ENCODE measurements around the gene LTBP4.

The LTBP4 gene

GRCh38 chr19:40576151-40576584 lies 25.0 kb upstream of the LTBP4 start:
- H3K36me3 ChIP-seq (ENCODE audit: control insufficient read depth, insufficient read depth, low read length) = peaks cover 13% of the 10 kb centered on the region
- H3K27ac ChIP-seq (ENCODE audit: insufficient read depth, low read length, poor library complexity, severe bottlenecking) = peak overlapping the region; percentile 78
- peaks cover 24% of the 10 kb centered on the region for H3K4me1 ChIP-seq (ENCODE audit: control insufficient read depth, insufficient read depth, low read length, poor library complexity, severe bottlenecking)
- peak in 1 of 3 donors; percentile 25 for DNase-seq
- H3K9me3 ChIP-seq (ENCODE audit: control insufficient read depth, low read length) = no peaks in the 10 kb centered on the region
- no peaks in the 10 kb centered on the region for H3K27me3 ChIP-seq (replicated peaks; ENCODE audit: control insufficient read depth, insufficient read depth, low read length, poor library complexity, severe bottlenecking)
- peak overlapping the region; percentile 89 for H3K4me3 ChIP-seq (ENCODE audit: insufficient read depth, low read depth, low read length, poor library complexity, severe bottlenecking)

- DNase-seq = peak; percentile 84 to 91 (median 90)
- Histone ChIP-seq H3K9me3 (ENCODE audit: control insufficient read depth, low read length) (no peaks in the 10 kb centered on the region), H3K27me3 (replicated peaks; ENCODE audit: control insufficient read depth, insufficient read depth, low read length, poor library complexity, severe bottlenecking) (no peaks in the 10 kb centered on the region), H3K4me3 (ENCODE audit: insufficient read depth, low read depth, low read length, poor library complexity, severe bottlenecking) (peak within 1 kb of the TSS; percentile 89), H3K36me3 (ENCODE audit: control insufficient read depth, insufficient read depth, low read length) (peaks cover 20% of the 10 kb centered on the region), H3K4me1 (ENCODE audit: control insufficient read depth, insufficient read depth, low read length, poor library complexity, severe bottlenecking) (peaks cover 24% of the 10 kb centered on the region), H3K27ac (ENCODE audit: insufficient read depth, low read length, poor library complexity, severe bottlenecking) (peak within 1 kb of the TSS; percentile 78)
These were observed 24.4 kb upstream of the LTBP4 start, which contains the start of gene SHKBP1 for GRCh38 chr19:40576585-40577451. SHKBP1 (plus strand) TSS chr19:40576873; CDS start chr19:40576900, 27 bp downstream.

- Histone ChIP-seq H3K4me1 (ENCODE audit: control insufficient read depth, insufficient read depth, low read length, poor library complexity, severe bottlenecking) (peaks cover 24% of the 10 kb centered on the region), H3K9me3 (ENCODE audit: control insufficient read depth, low read length) (no peaks in the 10 kb centered on the region), H3K27me3 (replicated peaks; ENCODE audit: control insufficient read depth, insufficient read depth, low read length, poor library complexity, severe bottlenecking) (no peaks in the 10 kb centered on the region), H3K36me3 (ENCODE audit: control insufficient read depth, insufficient read depth, low read length) (peaks cover 35% of the 10 kb centered on the region), H3K4me3 (ENCODE audit: insufficient read depth, low read depth, low read length, poor library complexity, severe bottlenecking) (no peak overlapping the region), H3K27ac (ENCODE audit: insufficient read depth, low read length, poor library complexity, severe bottlenecking) (no peak overlapping the region)
- no peak for DNase-seq
These were observed 22.7 kb upstream of the LTBP4 start for GRCh38 chr19:40578442-40578908.

- no peaks in the 10 kb centered on the region for H3K27me3 ChIP-seq (replicated peaks; ENCODE audit: control insufficient read depth, insufficient read depth, low read length, poor library complexity, severe bottlenecking)
- peaks cover 35% of the 10 kb centered on the region for H3K36me3 ChIP-seq (ENCODE audit: control insufficient read depth, insufficient read depth, low read length)
- DNase-seq = no peak
- H3K4me1 ChIP-seq (ENCODE audit: control insufficient read depth, insufficient read depth, low read length, poor library complexity, severe bottlenecking) = peaks cover 24% of the 10 kb centered on the region
- no peak overlapping the region for H3K27ac ChIP-seq (ENCODE audit: insufficient read depth, low read length, poor library complexity, severe bottlenecking)
- no peaks in the 10 kb centered on the region for H3K9me3 ChIP-seq (ENCODE audit: control insufficient read depth, low read length)
- no peak overlapping the region for H3K4me3 ChIP-seq (ENCODE audit: insufficient read depth, low read depth, low read length, poor library complexity, severe bottlenecking)
These were observed 20.6 kb upstream of the LTBP4 start for GRCh38 chr19:40580619-40581018.

GRCh38 chr19:40581531-40581930 lies 19.6 kb upstream of the LTBP4 start:
- H3K4me1 ChIP-seq (ENCODE audit: control insufficient read depth, insufficient read depth, low read length, poor library complexity, severe bottlenecking) = peaks cover 18% of the 10 kb centered on the region
- H3K27me3 ChIP-seq (replicated peaks; ENCODE audit: control insufficient read depth, insufficient read depth, low read length, poor library complexity, severe bottlenecking) = no peaks in the 10 kb centered on the region
- no peaks in the 10 kb centered on the region for H3K9me3 ChIP-seq (ENCODE audit: control insufficient read depth, low read length)
- H3K27ac ChIP-seq (ENCODE audit: insufficient read depth, low read length, poor library complexity, severe bottlenecking) = no peak overlapping the region
- H3K4me3 ChIP-seq (ENCODE audit: insufficient read depth, low read depth, low read length, poor library complexity, severe bottlenecking) = no peak overlapping the region
- peaks cover 44% of the 10 kb centered on the region for H3K36me3 ChIP-seq (ENCODE audit: control insufficient read depth, insufficient read depth, low read length)
- DNase-seq = no peak

- DNase-seq = no peak
- Histone ChIP-seq H3K36me3 (ENCODE audit: control insufficient read depth, insufficient read depth, low read length) (peaks cover 52% of the 10 kb centered on the region), H3K4me1 (ENCODE audit: control insufficient read depth, insufficient read depth, low read length, poor library complexity, severe bottlenecking) (peaks cover 13% of the 10 kb centered on the region), H3K27ac (ENCODE audit: insufficient read depth, low read length, poor library complexity, severe bottlenecking) (no peak overlapping the region), H3K27me3 (replicated peaks; ENCODE audit: control insufficient read depth, insufficient read depth, low read length, poor library complexity, severe bottlenecking) (no peaks in the 10 kb centered on the region), H3K4me3 (ENCODE audit: insufficient read depth, low read depth, low read length, poor library complexity, severe bottlenecking) (no peak overlapping the region), H3K9me3 (ENCODE audit: control insufficient read depth, low read length) (no peaks in the 10 kb centered on the region)
These were observed 18.7 kb upstream of the LTBP4 start for GRCh38 chr19:40582467-40582866.

GRCh38 chr19:40583283-40583682 lies 17.9 kb upstream of the LTBP4 start:
- H3K27ac ChIP-seq (ENCODE audit: insufficient read depth, low read length, poor library complexity, severe bottlenecking) = no peak overlapping the region
- peaks cover 60% of the 10 kb centered on the region for H3K36me3 ChIP-seq (ENCODE audit: control insufficient read depth, insufficient read depth, low read length)

GRCh38 chr19:40584007-40584406 lies 17.2 kb upstream of the LTBP4 start:
- Histone ChIP-seq H3K4me1 (ENCODE audit: control insufficient read depth, insufficient read depth, low read length, poor library complexity, severe bottlenecking) (no peaks in the 10 kb centered on the region), H3K27ac (ENCODE audit: insufficient read depth, low read length, poor library complexity, severe bottlenecking) (no peak overlapping the region), H3K9me3 (ENCODE audit: control insufficient read depth, low read length) (no peaks in the 10 kb centered on the region), H3K4me3 (ENCODE audit: insufficient read depth, low read depth, low read length, poor library complexity, severe bottlenecking) (no peak overlapping the region), H3K27me3 (replicated peaks; ENCODE audit: control insufficient read depth, insufficient read depth, low read length, poor library complexity, severe bottlenecking) (no peaks in the 10 kb centered on the region), H3K36me3 (ENCODE audit: control insufficient read depth, insufficient read depth, low read length) (peaks cover 67% of the 10 kb centered on the region)
- no peak for DNase-seq

More at GRCh38 chr19:40583283-40583682, 17.9 kb upstream of the LTBP4 start:
- no peaks in the 10 kb centered on the region for H3K9me3 ChIP-seq (ENCODE audit: control insufficient read depth, low read length)
- DNase-seq = no peak
- no peaks in the 10 kb centered on the region for H3K27me3 ChIP-seq (replicated peaks; ENCODE audit: control insufficient read depth, insufficient read depth, low read length, poor library complexity, severe bottlenecking)
- H3K4me3 ChIP-seq (ENCODE audit: insufficient read depth, low read depth, low read length, poor library complexity, severe bottlenecking) = no peak overlapping the region
- peaks cover 5% of the 10 kb centered on the region for H3K4me1 ChIP-seq (ENCODE audit: control insufficient read depth, insufficient read depth, low read length, poor library complexity, severe bottlenecking)

- H3K27me3 ChIP-seq (replicated peaks; ENCODE audit: control insufficient read depth, insufficient read depth, low read length, poor library complexity, severe bottlenecking) = no peaks in the 10 kb centered on the region
- H3K4me1 ChIP-seq (ENCODE audit: control insufficient read depth, insufficient read depth, low read length, poor library complexity, severe bottlenecking) = no peaks in the 10 kb centered on the region
- DNase-seq = no peak
- no peaks in the 10 kb centered on the region for H3K9me3 ChIP-seq (ENCODE audit: control insufficient read depth, low read length)
- no peak overlapping the region for H3K27ac ChIP-seq (ENCODE audit: insufficient read depth, low read length, poor library complexity, severe bottlenecking)
- H3K4me3 ChIP-seq (ENCODE audit: insufficient read depth, low read depth, low read length, poor library complexity, severe bottlenecking) = no peak overlapping the region
- H3K36me3 ChIP-seq (ENCODE audit: control insufficient read depth, insufficient read depth, low read length) = peaks cover 62% of the 10 kb centered on the region
These were observed 15.8 kb upstream of the LTBP4 start for GRCh38 chr19:40585241-40585981.
